Mesodermal cell (in vitro differentiated cells): Measurements from ENCODE around the gene HNRNPA1.
"Not testable (repeated sequence)": the region's sequence is repeated elsewhere in the genome, so short reads cannot be mapped to it uniquely, and the experiment has no call there.

Experiments
- H3K27ac ChIP-seq: 2 replicates; pipeline ENCODE4 v1.7.0; 2013; ENCODE audit warnings: mild to moderate bottlenecking, low read depth, low read length, moderate library complexity; ENCODE audit not compliant: severe bottlenecking
- H3K36me3 ChIP-seq: 2 replicates; pipeline ENCODE4 v1.7.1; 2013; ENCODE audit warnings: mild to moderate bottlenecking, low read length, moderate library complexity; ENCODE audit not compliant: control insufficient read depth, insufficient read depth
- H3K4me1 ChIP-seq: one replicate; pipeline ENCODE4 v1.7.1; 2013; ENCODE audit warnings: mild to moderate bottlenecking, low read length; ENCODE audit not compliant: insufficient read depth, control insufficient read depth, poor library complexity, severe bottlenecking
- H3K4me3 ChIP-seq: 2 replicates; pipeline ENCODE4 v1.7.0; 2013; ENCODE audit warnings: low read length, control low read depth, mild to moderate bottlenecking; ENCODE audit not compliant: insufficient read depth, poor library complexity, severe bottlenecking; ENCODE audit errors: extremely low read depth
- H3K9me3 ChIP-seq: 2 replicates; pipeline ENCODE4 v1.7.1; 2013; ENCODE audit warnings: mild to moderate bottlenecking, low read length, moderate library complexity; ENCODE audit not compliant: control insufficient read depth
- WGBS, 2 experiments: methylation state at CpG; one replicate each; pipeline ENCODE4 v1.1.5; 2013; ENCODE audit warnings: missing lambda C conversion rate in 2 of 2; ENCODE audit not compliant: insufficient coverage in 2 of 2; 5-methylcytosine and 5-hydroxymethylcytosine counted together

Gene HNRNPA1

DNA sequence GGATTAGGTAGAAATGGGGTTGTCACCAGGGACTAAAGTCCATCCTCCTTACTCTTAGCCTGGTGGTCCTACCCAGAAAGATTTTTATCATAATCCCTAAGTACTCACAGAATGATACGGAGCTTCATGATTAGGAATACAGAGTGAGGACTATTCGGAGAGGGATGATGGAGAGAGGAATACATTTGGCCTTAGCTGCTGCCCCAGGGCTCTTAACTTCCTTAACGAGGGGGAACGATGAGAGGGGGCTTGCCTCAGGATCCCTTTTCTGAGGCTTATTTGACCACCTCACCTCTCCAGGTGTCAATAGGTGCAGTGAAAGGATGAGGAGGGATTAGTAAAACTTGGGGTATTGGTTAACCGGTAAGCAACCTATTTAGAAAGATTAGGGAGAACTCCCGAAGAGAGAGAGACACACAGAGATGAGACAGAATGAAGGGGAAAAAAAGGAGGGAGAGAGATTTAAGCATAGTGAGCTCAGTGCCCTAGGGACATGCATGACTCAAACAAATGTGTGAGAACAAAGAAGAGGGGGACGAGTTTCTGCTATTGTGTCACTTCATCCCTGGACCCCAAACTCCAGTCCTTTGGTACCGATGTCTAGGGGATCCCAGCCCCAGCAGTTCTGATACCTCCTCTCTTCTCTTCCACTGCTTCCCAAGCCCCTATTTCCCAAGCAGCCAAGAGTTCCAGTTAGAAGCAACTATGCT lies 19.1 kb downstream of the HNRNPA1 start:
- Histone ChIP-seq H3K4me1 (peaks cover 26% of the 10 kb centered on the region), H3K36me3 (no peaks in the 10 kb centered on the region), H3K27ac (no peak overlapping the region), H3K4me3 (no peak overlapping the region), H3K9me3 (no peaks in the 10 kb centered on the region)
- WGBS, 2 experiments: 73 to 82% methylated on average over 5 to 6 of the region's 8 CpGs

- H3K36me3 ChIP-seq: no peaks in the 10 kb centered on the region
- 80% methylated on average over 1 of the region's 3 CpGs; no CpG with 5 or more reads in 1 of the 2 experiments for WGBS, 2 experiments
- H3K9me3 ChIP-seq: no peaks in the 10 kb centered on the region
- H3K27ac ChIP-seq: no peak overlapping the region
- H3K4me1 ChIP-seq: peaks cover 24% of the 10 kb centered on the region
- peak overlapping the region; percentile 12 for H3K4me3 ChIP-seq
Observed at GRCh38 chr12:54300225-54300731, 19.8 kb downstream of the HNRNPA1 start.

DNA sequence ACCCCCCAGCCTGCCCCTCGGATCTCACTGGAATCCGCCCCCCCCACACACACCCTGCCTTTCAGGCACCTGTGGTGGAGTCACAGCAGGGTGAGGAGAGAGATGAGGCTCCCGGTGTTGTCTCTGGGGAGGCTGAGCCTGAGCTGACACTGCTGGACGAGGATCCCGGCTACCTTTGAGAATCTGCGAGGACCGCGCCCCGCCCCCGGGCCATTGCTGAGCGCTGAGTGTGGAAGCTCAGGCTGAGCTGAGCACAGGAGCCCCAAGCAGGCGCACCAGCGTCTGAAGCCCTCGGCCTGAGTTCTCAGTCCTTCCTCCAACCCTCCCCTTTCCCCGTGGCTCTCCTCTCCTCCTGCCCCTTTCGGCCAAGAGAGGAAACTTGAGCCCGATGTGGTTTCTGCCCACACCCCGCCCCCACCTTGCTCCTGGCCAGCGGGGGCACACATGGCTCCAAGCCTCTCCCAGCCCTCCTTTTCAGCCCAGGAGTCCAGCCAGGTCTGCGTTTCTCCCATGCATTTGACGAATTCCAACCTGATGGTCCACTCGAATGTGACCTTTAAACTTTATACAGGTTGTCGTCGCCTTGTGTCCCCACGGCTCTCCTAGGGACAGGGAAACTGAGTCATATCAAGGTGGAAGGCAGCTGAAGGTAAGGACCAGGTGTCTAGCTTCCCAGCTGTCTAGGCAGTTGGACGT lies 20.4 kb downstream of the HNRNPA1 start, which contains the start of gene NFE2:
TSS of gene NFE2 (minus strand) at position 284 of the 696 bp plus-strand sequence. CDS start 5,767 bp downstream, outside the sequence.
- Histone ChIP-seq H3K27ac (no peak within 1 kb of the TSS), H3K9me3 (no peaks in the 10 kb centered on the region), H3K36me3 (no peaks in the 10 kb centered on the region), H3K4me3 (peak within 1 kb of the TSS; percentile 12), H3K4me1 (peaks cover 24% of the 10 kb centered on the region)
- 4 to 6% methylated on average over 20 to 21 of the region's 26 CpGs for WGBS, 2 experiments

- Histone ChIP-seq H3K9me3 (no peaks in the 10 kb centered on the region), H3K27ac (no peak overlapping the region), H3K4me3 (peak overlapping the region; percentile 12), H3K4me1 (peaks cover 24% of the 10 kb centered on the region), H3K36me3 (no peaks in the 10 kb centered on the region)
- 17% methylated on average over 1 of the region's 1 CpG; no CpG with 5 or more reads in 1 of the 2 experiments for WGBS, 2 experiments
Observed at GRCh38 chr12:54301428-54302048, 21.0 kb downstream of the HNRNPA1 start.

GRCh38 chr12:54303640-54304039 lies 23.1 kb downstream of the HNRNPA1 start:
- H3K4me1 ChIP-seq: peaks cover 24% of the 10 kb centered on the region
- no peak overlapping the region for H3K27ac ChIP-seq
- no peaks in the 10 kb centered on the region for H3K9me3 ChIP-seq
- H3K36me3 ChIP-seq: no peaks in the 10 kb centered on the region
- no peak overlapping the region for H3K4me3 ChIP-seq

- WGBS, 2 experiments: 36 to 45% methylated on average over 4 to 10 of the region's 12 CpGs
- Histone ChIP-seq H3K36me3 (no peaks in the 10 kb centered on the region), H3K27ac (no peak overlapping the region), H3K4me3 (no peak overlapping the region), H3K9me3 (no peaks in the 10 kb centered on the region), H3K4me1 (peaks cover 24% of the 10 kb centered on the region)
Observed at GRCh38 chr12:54304187-54304810, 23.8 kb downstream of the HNRNPA1 start.

GRCh38 chr12:54306925-54307741 lies 26.6 kb downstream of the HNRNPA1 start:
- H3K4me3 ChIP-seq: no peak overlapping the region
- no peak overlapping the region for H3K27ac ChIP-seq
- 80 to 95% methylated on average over 5 of the region's 8 CpGs for WGBS, 2 experiments
- no peaks in the 10 kb centered on the region for H3K36me3 ChIP-seq
- no peaks in the 10 kb centered on the region for H3K9me3 ChIP-seq
- peaks cover 8% of the 10 kb centered on the region for H3K4me1 ChIP-seq

GRCh38 chr12:54311051-54311450 lies 30.5 kb downstream of the HNRNPA1 start:
- 67 to 100% methylated on average over 1 of the region's 2 CpGs for WGBS, 2 experiments
- Histone ChIP-seq H3K27ac (no peak overlapping the region), H3K4me3 (no peak overlapping the region), H3K9me3 (no peaks in the 10 kb centered on the region), H3K36me3 (no peaks in the 10 kb centered on the region), H3K4me1 (no peaks in the 10 kb centered on the region)

GRCh38 chr12:54312309-54312708 lies 31.8 kb downstream of the HNRNPA1 start:
- H3K4me3 ChIP-seq, H3K4me1 ChIP-seq, H3K27ac ChIP-seq, H3K36me3 ChIP-seq, H3K9me3 ChIP-seq: not testable (repeated sequence)
- 96 to 97% methylated on average over 5 to 6 of the region's 7 CpGs for WGBS, 2 experiments

GRCh38 chr12:54321363-54321762 lies 40.8 kb downstream of the HNRNPA1 start:
- no peaks in the 10 kb centered on the region for H3K4me1 ChIP-seq
- no peaks in the 10 kb centered on the region for H3K36me3 ChIP-seq
- no peak overlapping the region for H3K4me3 ChIP-seq
- 89 to 90% methylated on average over 3 to 4 of the region's 5 CpGs for WGBS, 2 experiments
- H3K9me3 ChIP-seq: no peaks in the 10 kb centered on the region
- no peak overlapping the region for H3K27ac ChIP-seq
